ENCODE results near the gene ASCC1.
A peak's percentile ranks its signal among the peaks of the same experiment; 100 is the strongest.

DNA sequence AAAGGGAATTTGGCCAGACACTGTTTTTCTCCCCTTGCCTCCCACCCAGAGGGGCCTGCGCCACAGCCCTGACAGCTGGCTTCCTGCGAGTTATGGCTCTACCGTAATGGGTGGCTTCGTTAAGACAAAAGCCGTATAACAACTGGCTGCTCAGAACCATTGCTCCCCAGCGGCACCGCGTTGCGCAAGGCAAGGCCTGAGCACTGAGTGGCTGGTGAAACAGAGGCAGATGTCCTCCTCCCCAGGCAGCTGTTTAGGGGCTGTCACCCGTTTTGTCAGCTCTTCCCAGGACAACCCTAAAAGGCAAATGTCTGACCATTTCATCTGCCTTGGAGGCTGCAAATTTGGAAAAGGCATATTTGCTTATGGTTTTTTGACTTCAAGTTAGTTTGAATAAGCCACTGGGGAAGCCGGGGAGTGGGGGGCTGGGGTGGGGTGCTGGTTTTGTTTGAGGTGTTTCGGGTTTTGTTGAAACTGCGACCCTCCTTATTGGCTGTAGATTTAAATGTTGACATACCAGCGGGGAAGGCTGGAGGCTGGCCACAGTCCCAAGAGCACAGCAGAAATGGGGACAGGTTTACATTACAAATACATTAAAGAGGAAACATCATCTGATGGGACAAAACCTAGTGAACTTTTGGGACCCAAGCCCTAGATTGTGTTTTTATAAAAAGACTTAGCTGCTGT is 127.0 kb downstream of the ASCC1 start:
- peak; percentile 36 for TF ChIP-seq EZH2 (IDR thresholded peaks at IDR 0.05; ENCODE audit: low read depth, unreplicated experiment)
- no peak for TF ChIP-seq POLR2AphosphoS5 (IDR thresholded peaks at IDR 0.05; ENCODE audit: low read depth)
- TF ChIP-seq, protein P1, sequence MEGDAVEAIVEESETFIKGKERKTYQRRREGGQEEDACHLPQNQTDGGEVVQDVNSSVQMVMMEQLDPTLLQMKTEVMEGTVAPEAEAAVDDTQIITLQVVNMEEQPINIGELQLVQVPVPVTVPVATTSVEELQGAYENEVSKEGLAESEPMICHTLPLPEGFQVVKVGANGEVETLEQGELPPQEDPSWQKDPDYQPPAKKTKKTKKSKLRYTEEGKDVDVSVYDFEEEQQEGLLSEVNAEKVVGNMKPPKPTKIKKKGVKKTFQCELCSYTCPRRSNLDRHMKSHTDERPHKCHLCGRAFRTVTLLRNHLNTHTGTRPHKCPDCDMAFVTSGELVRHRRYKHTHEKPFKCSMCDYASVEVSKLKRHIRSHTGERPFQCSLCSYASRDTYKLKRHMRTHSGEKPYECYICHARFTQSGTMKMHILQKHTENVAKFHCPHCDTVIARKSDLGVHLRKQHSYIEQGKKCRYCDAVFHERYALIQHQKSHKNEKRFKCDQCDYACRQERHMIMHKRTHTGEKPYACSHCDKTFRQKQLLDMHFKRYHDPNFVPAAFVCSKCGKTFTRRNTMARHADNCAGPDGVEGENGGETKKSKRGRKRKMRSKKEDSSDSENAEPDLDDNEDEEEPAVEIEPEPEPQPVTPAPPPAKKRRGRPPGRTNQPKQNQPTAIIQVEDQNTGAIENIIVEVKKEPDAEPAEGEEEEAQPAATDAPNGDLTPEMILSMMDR (conservative IDR thresholded peaks at IDR 0.05; ENCODE audit: low read depth in 2 of 2), result no peak
- TF ChIP-seq, protein P2, sequence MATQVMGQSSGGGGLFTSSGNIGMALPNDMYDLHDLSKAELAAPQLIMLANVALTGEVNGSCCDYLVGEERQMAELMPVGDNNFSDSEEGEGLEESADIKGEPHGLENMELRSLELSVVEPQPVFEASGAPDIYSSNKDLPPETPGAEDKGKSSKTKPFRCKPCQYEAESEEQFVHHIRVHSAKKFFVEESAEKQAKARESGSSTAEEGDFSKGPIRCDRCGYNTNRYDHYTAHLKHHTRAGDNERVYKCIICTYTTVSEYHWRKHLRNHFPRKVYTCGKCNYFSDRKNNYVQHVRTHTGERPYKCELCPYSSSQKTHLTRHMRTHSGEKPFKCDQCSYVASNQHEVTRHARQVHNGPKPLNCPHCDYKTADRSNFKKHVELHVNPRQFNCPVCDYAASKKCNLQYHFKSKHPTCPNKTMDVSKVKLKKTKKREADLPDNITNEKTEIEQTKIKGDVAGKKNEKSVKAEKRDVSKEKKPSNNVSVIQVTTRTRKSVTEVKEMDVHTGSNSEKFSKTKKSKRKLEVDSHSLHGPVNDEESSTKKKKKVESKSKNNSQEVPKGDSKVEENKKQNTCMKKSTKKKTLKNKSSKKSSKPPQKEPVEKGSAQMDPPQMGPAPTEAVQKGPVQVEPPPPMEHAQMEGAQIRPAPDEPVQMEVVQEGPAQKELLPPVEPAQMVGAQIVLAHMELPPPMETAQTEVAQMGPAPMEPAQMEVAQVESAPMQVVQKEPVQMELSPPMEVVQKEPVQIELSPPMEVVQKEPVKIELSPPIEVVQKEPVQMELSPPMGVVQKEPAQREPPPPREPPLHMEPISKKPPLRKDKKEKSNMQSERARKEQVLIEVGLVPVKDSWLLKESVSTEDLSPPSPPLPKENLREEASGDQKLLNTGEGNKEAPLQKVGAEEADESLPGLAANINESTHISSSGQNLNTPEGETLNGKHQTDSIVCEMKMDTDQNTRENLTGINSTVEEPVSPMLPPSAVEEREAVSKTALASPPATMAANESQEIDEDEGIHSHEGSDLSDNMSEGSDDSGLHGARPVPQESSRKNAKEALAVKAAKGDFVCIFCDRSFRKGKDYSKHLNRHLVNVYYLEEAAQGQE (IDR thresholded peaks at IDR 0.05; ENCODE audit: unreplicated experiment), result no peak
- TF ChIP-seq EZH2phosphoT487 (IDR thresholded peaks at IDR 0.05; ENCODE audit: unreplicated experiment), result no peak
- TF ChIP-seq ZNF114 (CRISPR knock-in tag; IDR thresholded peaks at IDR 0.05), result no peak
- no peak for TF ChIP-seq ZNF331 (CRISPR knock-in tag; IDR thresholded peaks at IDR 0.05; ENCODE audit: low read depth)
- TF ChIP-seq JUNB (IDR thresholded peaks at IDR 0.05; ENCODE audit: unreplicated experiment), result no peak
- no peak for TF ChIP-seq CREB1 (CRISPR knock-in tag; IDR thresholded peaks at IDR 0.05; ENCODE audit: low read depth)
- TF ChIP-seq STAT1 (IDR thresholded peaks at IDR 0.05; ENCODE audit: unreplicated experiment), result no peak
- TF ChIP-seq NANOG (IDR thresholded peaks at IDR 0.05; ENCODE audit: borderline replicate concordance), result no peak
- TF ChIP-seq, protein P3, sequence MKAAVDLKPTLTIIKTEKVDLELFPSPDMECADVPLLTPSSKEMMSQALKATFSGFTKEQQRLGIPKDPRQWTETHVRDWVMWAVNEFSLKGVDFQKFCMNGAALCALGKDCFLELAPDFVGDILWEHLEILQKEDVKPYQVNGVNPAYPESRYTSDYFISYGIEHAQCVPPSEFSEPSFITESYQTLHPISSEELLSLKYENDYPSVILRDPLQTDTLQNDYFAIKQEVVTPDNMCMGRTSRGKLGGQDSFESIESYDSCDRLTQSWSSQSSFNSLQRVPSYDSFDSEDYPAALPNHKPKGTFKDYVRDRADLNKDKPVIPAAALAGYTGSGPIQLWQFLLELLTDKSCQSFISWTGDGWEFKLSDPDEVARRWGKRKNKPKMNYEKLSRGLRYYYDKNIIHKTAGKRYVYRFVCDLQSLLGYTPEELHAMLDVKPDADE (IDR thresholded peaks at IDR 0.05), result no peak
- TF ChIP-seq, protein P4, sequence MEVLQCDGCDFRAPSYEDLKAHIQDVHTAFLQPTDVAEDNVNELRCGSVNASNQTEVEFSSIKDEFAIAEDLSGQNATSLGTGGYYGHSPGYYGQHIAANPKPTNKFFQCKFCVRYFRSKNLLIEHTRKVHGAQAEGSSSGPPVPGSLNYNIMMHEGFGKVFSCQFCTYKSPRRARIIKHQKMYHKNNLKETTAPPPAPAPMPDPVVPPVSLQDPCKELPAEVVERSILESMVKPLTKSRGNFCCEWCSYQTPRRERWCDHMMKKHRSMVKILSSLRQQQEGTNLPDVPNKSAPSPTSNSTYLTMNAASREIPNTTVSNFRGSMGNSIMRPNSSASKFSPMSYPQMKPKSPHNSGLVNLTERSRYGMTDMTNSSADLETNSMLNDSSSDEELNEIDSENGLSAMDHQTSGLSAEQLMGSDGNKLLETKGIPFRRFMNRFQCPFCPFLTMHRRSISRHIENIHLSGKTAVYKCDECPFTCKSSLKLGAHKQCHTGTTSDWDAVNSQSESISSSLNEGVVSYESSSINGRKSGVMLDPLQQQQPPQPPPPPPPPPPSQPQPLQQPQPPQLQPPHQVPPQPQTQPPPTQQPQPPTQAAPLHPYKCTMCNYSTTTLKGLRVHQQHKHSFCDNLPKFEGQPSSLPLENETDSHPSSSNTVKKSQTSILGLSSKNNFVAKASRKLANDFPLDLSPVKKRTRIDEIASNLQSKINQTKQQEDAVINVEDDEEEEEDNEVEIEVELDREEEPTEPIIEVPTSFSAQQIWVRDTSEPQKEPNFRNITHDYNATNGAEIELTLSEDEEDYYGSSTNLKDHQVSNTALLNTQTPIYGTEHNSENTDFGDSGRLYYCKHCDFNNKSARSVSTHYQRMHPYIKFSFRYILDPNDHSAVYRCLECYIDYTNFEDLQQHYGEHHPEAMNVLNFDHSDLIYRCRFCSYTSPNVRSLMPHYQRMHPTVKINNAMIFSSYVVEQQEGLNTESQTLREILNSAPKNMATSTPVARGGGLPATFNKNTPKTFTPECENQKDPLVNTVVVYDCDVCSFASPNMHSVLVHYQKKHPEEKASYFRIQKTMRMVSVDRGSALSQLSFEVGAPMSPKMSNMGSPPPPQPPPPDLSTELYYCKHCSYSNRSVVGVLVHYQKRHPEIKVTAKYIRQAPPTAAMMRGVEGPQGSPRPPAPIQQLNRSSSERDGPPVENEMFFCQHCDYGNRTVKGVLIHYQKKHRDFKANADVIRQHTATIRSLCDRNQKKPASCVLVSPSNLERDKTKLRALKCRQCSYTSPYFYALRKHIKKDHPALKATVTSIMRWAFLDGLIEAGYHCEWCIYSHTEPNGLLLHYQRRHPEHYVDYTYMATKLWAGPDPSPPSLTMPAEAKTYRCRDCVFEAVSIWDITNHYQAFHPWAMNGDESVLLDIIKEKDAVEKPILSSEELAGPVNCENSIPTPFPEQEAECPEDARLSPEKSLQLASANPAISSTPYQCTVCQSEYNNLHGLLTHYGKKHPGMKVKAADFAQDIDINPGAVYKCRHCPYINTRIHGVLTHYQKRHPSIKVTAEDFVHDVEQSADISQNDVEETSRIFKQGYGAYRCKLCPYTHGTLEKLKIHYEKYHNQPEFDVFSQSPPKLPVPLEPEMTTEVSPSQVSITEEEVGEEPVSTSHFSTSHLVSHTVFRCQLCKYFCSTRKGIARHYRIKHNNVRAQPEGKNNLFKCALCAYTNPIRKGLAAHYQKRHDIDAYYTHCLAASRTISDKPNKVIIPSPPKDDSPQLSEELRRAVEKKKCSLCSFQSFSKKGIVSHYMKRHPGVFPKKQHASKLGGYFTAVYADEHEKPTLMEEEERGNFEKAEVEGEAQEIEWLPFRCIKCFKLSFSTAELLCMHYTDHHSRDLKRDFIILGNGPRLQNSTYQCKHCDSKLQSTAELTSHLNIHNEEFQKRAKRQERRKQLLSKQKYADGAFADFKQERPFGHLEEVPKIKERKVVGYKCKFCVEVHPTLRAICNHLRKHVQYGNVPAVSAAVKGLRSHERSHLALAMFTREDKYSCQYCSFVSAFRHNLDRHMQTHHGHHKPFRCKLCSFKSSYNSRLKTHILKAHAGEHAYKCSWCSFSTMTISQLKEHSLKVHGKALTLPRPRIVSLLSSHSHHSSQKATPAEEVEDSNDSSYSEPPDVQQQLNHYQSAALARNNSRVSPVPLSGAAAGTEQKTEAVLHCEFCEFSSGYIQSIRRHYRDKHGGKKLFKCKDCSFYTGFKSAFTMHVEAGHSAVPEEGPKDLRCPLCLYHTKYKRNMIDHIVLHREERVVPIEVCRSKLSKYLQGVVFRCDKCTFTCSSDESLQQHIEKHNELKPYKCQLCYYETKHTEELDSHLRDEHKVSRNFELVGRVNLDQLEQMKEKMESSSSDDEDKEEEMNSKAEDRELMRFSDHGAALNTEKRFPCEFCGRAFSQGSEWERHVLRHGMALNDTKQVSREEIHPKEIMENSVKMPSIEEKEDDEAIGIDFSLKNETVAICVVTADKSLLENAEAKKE (CRISPR knock-in tag; IDR thresholded peaks at IDR 0.05), result no peak

Measured in GM23338 (cell line).